GM19239 (cell line): ENCODE data around the gene PTPRN2.

Source experiments
- DNase-seq: peaks from one replicate; pipeline ENCODE4 v3.0.0; 2011; ENCODE audit warnings: low spot score; ENCODE audit not compliant: insufficient read length
- FAIRE-seq: peaks from 2 replicates; lab custom pipeline; 2011; peaks lifted over from hg19 to GRCh38; lab: Jason Lieb, UNC

PTPRN2 gene

GRCh38 chr7:157542068-157543021 is 1045.3 kb downstream of the PTPRN2 start:
- DNase-seq (no peak), FAIRE-seq (no peak)

GRCh38 chr7:157541295-157542067 is 1046.1 kb downstream of the PTPRN2 start:
- FAIRE-seq (no peak), DNase-seq (no peak)

GRCh38 chr7:157540606-157541294 is 1046.9 kb downstream of the PTPRN2 start:
- no peak for FAIRE-seq
- no peak for DNase-seq

- no peak for FAIRE-seq
- DNase-seq = no peak
Measured at GRCh38 chr7:157540020-157540419, 1047.6 kb downstream of the PTPRN2 start.

GRCh38 chr7:157539521-157539920 is 1048.1 kb downstream of the PTPRN2 start:
- FAIRE-seq = no peak
- DNase-seq = no peak

DNA sequence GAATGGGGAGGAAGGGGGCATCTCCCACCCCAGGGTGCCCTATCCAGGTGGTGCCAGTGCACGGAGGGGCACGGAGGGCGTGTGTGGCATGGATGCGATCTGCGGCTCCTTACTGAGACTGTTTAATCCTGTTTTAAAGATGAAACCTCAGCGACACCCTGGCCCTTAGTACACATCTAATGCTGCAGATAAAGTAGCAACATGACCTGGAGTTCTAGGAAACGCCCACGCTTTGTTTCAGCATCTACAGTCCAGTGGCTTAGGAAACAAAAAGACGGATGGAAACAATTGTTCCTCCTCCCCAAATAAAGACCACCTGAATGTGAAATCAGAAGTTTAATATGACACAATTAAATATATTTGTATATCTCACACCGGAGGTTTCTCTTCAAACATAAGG is 1048.9 kb downstream of the PTPRN2 start:
- FAIRE-seq (no peak), DNase-seq (no peak)

GRCh38 chr7:157538321-157538720 is 1049.3 kb downstream of the PTPRN2 start:
- DNase-seq = no peak
- no peak for FAIRE-seq

- FAIRE-seq = no peak
Measured at GRCh38 chr7:157537056-157537455, 1050.6 kb downstream of the PTPRN2 start.

DNA sequence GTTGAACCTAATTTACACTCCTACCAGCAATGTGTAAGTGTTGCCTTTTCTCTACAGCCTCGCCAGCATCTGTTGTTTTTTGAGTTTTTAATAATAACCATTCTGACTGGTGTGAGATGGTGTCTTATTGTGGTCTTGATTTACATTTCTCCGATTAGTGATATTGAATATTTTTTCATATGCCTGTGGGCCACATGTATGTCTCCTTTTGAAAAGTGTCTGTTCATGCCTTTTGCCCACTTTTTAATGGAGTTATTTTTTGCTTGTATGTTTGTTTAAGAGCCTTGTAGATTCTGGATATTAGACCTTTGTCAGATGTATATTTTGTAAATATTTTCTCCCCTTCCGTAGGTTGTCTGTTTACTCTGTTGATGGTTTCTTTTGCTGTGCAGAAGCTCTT is 1055.6 kb downstream of the PTPRN2 start:
- FAIRE-seq = no peak
- no peak for DNase-seq

More at GRCh38 chr7:157537056-157537455, 1050.6 kb downstream of the PTPRN2 start:
- DNase-seq = no peak

DNA sequence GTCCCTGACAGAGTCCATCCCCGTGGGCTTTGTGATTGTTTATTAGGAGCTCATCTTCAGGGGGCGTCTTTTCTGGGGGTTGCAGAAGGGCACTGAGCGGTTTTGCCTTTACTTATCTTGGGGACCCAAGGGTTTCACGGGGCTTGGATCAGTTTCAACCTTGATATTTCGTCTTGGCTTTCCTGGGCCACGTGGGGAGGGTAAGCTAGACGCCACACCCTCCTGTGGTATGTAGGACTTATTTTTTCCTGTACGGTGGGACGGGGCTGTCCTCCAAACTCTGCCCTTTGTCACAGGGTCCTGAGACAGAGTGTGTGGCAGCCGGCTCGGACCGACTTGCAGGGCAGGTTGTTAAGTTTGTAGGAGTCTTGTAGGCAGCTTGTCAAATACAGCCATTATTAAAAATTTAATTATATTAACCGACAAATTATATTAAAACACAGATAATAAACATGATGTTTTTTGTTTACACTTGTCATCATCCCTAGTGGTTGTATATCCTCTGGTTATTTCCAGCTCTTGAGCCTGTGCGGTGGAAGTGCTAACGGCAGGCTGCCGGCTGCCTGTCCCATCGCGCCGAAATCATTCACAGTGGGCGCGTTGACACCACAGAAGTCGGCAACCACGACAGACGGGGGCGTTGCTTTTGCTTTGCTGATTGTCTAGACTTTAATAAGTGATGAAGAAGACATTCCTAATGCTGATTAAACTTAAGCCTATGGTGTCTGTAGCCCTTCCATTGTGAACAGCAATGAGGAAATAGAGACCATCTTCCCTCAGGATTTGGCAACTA is 1057.7 kb downstream of the PTPRN2 start:
- FAIRE-seq = no peak
- DNase-seq = no peak

- DNase-seq (no peak), FAIRE-seq (no peak)
Measured at GRCh38 chr7:157528785-157529341, 1058.8 kb downstream of the PTPRN2 start.

DNA sequence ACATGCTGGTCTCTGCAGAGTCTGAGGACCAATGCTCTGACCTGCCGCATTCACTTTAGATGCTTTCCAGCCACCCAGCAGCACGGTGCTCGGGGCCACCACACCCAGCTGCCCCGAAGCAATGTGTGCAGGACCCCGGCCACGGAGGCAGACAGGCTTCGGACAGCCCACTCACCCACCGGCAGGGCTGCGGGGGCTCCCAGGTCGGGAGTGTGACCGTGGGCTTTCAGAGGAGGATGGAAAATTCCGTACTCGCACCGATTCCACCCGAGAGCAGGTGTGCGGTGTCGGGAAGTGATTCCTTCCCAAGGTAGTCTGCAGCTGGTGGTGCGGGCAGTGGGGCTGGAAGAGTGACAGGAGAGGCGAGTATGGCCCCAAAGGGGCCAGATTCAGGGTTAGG is 1059.9 kb downstream of the PTPRN2 start:
- FAIRE-seq = no peak
- DNase-seq = no peak

DNA sequence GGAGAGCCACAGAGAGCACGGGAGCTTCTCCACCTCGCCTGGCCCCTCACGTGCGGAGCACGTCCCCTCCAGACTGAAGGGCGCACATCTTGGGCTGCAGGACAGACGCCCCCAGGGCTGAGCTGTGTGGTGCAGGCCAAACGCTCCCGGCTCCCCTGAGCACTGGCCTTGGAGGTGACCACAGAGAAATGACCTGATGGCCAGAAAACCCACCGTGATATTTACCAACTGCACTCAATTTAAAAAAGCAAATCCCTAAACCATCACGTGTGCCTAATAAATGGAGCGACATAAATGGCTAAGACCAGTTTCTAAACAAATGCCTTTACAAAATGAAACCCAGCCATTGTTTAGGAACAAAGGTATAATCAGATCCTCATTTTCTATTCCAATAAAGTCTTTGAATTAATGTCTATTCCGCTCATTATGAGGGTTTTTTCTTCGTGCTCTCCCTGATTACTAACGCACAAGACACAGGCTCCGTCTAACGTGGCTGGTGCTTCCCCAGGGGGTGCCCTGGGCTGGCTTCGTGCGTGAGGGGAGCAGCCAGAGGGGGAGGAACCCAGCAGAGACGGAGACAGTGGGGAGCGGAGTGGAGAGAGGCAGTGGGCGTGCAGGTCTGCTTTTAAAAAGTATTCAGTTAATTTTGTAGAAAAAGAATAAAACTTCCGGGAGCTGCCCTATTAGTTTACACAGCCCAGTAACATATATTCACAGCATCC is 1060.5 kb downstream of the PTPRN2 start:
- FAIRE-seq (no peak), DNase-seq (no peak)

- FAIRE-seq (no peak), DNase-seq (no peak)
Measured at GRCh38 chr7:157526005-157526912, 1061.4 kb downstream of the PTPRN2 start.

GRCh38 chr7:157525491-157525915 is 1062.1 kb downstream of the PTPRN2 start:
- no peak for FAIRE-seq
- DNase-seq = no peak

DNA sequence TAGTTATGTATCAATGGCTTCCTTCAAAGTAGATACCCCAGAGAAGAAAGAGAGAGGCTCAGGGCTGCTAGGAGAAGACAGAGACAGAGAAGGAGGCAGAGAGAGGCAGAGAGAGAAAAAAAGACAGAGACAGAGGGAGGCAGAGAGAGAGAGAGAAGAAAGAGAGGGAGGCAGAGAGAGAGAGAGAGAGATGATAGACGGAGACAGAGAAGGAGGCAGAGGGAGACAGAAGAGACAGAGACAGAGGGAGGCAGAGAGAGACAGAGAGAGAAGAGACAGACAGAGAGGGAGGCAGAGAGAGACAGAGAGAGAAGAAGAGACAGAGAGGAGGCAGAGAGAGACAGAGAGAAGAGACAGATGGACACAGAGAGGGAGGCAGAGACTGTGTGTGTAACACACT is 1062.9 kb downstream of the PTPRN2 start:
- FAIRE-seq (no peak), DNase-seq (no peak)

DNA sequence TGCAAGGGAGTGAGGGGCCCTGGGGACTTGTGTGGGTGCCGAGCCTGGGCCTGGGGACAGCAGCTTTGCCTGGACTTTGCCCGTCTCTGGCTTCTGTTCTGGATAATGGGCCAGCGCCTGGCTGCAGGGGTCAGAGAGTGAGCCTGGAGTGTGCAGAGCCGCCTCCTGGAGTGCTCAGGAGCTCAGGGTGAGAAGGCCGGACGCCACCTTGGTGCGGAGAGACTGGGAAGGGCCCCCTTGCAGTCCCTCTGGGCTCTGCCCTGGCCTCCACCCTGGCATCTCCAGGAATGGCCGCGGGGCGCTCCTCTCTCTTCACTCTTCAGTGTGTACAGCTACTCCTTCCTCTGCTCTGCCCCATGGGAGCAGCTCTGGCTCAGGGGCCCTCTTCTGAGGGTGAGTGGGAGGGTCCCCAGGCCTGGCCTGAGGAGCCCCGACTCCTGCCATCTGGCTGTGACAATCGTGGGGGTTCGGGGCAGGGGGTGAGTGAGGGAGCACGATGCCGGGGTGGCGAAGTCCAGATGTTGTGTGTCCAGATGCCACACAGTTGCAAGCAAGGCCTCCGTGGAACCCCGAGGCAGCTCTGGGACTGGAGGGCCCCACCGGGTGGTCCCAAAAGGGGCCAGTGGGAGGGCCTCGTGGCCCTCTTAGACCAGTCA is 1063.7 kb downstream of the PTPRN2 start:
- no peak for FAIRE-seq
- DNase-seq = no peak
